Occipital lobe (tissue), 2 donors: ENCODE results near the gene ELAVL2. TPM values are rescaled to one million over a fixed set of nuclear protein-coding genes. Genes with fewer than 3 reads are reported as not detected.

ENCODE experiments used
- DNase-seq: peaks from one replicate; lab custom pipeline; 2025; lab: John Stamatoyannopoulos, UW
- total RNA-seq: library from RNA; depleted of rRNA; stranded (reverse); fragments of >200 nt; gene quantifications from one replicate; pipeline ENCODE4 v1.2.3, GENCODE V29; 2014

The ELAVL2 gene
- total RNA-seq, 1 donor from 2014 or later = 297 TPM

GRCh38 chr9:23771746-23772384 is 54.2 kb downstream of the ELAVL2 start:
- DNase-seq = no peak

GRCh38 chr9:23769307-23769935 is 56.6 kb downstream of the ELAVL2 start:
- DNase-seq = no peak

DNA sequence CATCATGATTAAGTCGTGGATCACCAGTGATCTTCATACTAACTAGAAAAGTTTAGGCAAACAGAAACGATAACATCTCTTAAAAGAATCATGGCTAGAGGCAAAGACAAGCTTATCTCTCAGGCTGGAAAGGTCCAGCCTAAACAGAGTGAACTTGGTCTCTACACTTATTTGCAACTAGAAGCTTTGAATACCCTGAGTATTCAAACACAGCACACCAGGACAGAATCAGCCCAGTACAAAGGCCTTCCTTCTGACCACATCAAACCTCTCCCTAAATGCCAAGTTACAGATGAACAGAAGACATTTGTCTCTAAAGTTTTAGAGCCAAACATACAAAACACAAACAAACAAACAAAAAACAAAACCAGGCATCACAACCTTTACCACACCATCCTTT is 57.2 kb downstream of the ELAVL2 start:
- DNase-seq = no peak

GRCh38 chr9:23766613-23767012 is 59.4 kb downstream of the ELAVL2 start:
- no peak for DNase-seq

GRCh38 chr9:23765561-23765960 is 60.5 kb downstream of the ELAVL2 start:
- no peak for DNase-seq

DNA sequence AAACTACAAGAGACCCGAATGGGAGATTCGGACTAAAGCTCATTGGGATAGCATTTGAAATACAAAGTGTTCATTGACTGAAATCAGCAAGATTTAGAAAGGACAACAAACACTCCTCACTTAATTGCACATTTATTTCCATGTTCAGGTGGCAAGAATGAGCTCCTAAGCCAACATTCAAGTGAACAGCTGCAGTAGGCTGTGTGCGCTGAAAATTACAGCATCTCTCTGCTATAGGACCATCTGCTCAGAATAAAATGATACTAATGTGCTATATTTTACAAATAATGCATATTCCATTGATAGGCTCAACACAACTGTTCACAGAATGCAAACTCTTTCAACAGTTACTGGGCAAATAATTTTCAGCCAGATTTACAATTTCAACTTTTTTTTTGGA is 61.8 kb downstream of the ELAVL2 start:
- DNase-seq = no peak

DNA sequence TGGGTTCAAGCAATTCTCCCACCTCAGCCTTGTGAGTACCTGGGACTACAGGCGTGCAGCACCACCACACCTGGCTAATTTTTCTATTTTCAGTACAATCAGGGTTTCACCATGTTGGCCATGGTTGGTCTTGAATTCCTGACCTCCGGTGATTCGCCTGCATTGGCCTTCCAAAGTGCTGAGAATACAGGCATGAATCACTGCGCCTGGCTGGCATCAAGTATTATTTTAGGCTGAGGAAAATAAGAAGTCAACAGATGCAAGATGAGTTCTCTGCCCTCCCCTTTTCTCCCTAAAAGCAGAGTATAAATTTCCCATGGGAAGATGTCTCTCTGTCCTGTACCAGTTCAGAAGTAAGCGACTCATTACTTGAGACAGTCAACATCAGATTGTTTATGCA is 71.5 kb downstream of the ELAVL2 start:
- no peak for DNase-seq

GRCh38 chr9:23752859-23753258 is 73.2 kb downstream of the ELAVL2 start:
- no peak for DNase-seq

DNA sequence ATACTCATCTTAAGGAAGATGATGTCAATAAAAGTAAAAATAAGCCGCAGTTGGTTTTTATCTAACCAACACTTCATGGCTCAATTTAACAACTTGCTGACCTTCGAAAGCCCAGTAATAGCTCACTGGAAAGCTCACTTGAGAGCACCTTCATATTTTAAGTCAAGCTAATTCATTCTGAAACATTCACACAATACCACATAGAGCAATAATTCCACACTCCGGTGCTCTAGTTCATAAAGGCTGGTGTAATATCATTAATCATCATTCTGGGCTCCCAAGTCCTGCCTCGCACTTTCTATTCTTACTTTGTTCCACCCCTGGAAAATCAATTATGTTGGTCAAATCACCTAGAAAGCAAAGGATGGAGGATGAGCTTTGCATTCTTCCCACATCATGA is 74.4 kb downstream of the ELAVL2 start:
- DNase-seq = no peak

GRCh38 chr9:23750808-23751207 is 75.2 kb downstream of the ELAVL2 start:
- no peak for DNase-seq

DNA sequence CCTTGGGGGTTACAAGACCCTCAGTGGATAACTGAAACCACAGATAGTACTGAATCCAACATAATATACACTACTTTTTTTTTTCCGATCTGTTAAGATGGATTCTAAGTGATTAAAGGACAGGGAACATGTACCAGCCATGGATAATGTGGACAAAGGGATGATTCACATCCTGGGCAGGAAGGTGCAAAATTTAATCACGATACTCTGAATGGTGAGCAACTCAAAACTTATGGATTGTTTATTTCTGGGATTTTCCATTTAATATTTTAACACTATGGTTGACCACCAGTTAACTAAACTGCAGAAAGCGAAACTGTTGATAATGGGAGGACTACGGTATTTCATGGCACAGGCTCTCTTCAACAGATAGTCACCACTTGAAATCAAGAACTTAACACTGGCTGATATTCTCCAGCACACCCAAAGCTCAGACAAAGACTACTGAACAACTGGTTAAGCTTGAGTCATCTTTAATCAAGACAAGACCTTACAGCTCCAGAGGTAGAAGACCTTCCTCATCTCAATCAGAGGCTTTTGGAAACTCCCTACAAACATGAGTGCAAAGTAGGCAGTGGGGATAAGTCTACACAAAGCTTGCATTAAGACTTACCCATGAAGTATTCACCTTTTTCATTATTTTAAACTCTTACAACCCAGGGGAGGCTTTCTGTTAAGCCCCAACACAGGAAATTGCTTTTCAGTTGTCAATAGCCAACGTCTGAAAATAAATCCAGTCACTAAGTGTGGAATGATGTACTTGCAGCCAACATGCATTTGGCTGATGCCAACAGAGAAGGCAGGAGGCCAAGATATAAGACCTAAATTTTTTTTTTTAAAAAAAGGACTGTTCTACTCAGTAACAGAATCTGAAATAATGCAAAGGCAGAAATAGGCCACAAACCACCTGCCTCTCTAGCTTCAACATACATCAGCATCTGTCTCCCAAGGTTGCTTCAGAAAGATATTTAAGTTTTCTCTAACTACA is 78.7 kb downstream of the ELAVL2 start:
- no peak for DNase-seq

DNA sequence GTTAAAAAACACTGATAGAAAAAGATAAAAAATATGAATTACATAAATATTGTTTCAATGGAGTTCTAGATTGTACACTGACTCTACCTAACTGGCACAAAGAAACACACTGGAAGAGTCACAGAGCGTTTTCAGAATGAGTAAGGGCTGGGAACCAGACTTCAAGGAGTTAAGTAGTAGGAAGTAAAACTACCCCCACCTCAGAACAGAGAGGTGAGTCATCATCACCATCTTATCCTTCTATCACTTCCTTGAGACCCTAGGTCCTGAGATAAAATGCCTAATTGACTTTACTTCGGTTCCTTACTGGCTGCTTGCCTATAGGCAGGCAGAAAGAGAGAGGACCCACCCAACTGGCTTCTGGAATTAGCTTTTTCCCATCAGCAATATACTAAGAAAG is 79.7 kb downstream of the ELAVL2 start:
- no peak for DNase-seq

DNA sequence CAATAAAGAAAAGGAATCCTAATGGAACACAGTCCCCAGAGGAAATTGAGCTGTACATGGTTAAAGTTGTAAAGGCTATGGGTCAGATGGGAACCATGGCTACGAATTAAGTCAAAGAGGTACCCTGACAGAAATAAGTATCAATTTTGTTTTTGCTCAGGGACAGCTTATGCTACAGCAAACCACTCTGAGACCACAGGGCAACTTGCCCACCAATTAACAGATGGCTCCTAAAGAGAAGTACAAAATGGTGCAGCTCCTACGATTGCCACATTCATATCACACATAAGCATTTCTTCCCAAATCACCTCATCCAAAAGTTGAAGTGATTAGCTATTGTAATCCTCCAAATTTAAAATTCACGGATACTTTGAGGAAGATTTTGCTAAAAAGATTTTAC is 83.0 kb downstream of the ELAVL2 start:
- no peak for DNase-seq

DNA sequence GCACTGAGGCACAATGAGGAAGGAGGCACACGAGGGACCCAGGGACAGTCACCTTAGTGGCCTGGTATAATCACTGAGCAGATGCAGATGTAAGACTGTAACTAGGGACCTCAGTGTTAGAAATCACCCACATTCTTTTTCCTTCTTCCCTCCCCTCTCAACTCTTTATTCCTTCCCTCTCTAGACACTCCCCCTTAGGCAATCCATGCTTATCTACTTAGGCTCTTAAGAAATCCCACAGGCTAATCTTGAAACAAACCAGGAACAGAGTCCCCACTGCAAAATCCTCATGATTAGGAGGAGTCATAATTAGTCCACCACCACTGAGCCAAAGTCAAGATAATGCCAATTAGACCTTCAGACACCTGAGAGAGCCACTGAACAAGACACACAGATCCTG is 84.7 kb downstream of the ELAVL2 start:
- no peak for DNase-seq

DNA sequence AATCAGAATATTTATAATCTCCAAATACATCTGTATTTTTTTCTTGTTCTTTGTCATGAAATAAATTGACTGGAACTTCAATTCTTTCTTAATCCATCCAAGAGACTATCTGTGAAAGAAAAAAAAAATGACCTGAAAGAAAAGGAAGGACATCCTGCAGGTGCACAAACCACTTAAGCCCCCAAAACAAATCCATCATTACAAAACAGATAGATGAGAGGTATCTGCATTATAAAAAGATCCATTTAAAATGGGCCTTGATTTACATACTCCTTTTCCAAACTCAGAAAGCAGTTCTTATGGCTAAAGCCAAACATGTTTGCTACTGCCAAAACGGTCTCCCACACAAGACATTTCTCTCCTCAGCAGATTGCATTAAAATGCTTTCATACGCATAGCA is 85.5 kb downstream of the ELAVL2 start:
- no peak for DNase-seq

DNA sequence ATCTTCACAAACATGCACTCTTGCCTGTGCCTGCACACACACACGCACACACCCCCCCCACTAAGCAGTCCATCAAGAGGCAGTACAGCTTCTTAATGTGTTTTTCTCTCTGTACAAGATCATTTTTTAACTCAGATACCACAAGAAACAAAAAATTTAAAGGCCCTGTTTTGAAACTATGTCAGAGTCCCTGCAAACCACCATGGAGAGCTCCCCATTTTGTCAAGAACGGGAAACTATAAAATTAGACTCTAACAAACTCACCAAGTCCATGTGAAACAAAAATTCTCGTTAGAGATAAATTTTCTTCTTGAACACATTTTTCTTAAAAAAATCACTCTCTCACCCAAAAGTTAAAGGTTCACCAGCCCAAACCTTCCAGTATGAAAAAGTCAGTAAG is 86.3 kb downstream of the ELAVL2 start:
- DNase-seq = no peak

GRCh38 chr9:23736293-23736692 is 89.7 kb downstream of the ELAVL2 start:
- no peak for DNase-seq

GRCh38 chr9:23733495-23734078 is 92.5 kb downstream of the ELAVL2 start:
- DNase-seq = no peak

DNA sequence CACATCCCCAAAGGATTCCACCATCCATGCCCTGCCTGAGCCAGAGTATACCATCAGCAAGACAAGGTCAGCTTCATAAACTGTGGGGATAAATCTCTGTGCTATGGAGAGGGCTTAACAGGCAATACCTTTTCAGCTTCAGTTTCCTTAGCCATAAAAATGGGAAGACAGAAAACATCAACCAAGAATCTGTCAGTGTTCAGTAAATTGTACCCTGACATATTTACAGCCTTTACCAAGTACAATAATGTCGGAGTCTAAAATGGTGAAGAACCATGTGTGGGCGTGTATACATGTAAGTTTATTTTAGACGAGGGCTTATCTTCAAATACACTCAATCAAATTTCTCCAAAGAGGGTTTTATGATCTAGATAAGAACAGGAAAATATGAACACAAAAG is 94.7 kb downstream of the ELAVL2 start:
- DNase-seq = no peak

GRCh38 chr9:23730364-23730763 is 95.7 kb downstream of the ELAVL2 start:
- DNase-seq = no peak

DNA sequence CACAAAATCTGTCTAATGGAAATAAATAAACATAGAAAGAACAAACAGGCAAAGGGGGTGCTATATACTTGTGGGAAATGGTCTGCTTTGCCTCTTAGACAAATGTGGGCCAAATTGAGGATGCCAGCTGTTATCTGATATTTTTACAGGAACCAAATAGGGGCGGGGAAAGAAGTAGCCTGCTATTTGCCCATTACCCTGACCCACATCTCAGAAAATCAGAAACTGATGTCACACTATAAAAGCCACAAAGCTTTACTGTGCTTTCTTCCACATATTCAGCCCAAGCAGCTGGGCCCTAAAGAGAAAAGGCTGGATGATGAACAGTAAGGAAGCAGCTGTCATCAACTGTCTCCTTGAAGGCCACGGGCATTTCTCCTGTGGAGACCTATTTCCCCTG is 97.3 kb downstream of the ELAVL2 start:
- DNase-seq = no peak
